GM12873 (cell line): Measurements from ENCODE around the gene THBS1.

Source experiments
- CTCF ChIP-seq: IDR thresholded peaks from 2 replicates; pipeline ENCODE4 v1.5.1; 2012; ENCODE audit warnings: low read depth, mild to moderate bottlenecking, moderate library complexity, low read length, control low read depth; ENCODE audit not compliant: insufficient read depth; ENCODE audit errors: missing control alignments

Gene THBS1

GRCh38 chr15:39593656-39594445, 13.0 kb downstream of the THBS1 start:
- TF ChIP-seq CTCF, result no peak

DNA sequence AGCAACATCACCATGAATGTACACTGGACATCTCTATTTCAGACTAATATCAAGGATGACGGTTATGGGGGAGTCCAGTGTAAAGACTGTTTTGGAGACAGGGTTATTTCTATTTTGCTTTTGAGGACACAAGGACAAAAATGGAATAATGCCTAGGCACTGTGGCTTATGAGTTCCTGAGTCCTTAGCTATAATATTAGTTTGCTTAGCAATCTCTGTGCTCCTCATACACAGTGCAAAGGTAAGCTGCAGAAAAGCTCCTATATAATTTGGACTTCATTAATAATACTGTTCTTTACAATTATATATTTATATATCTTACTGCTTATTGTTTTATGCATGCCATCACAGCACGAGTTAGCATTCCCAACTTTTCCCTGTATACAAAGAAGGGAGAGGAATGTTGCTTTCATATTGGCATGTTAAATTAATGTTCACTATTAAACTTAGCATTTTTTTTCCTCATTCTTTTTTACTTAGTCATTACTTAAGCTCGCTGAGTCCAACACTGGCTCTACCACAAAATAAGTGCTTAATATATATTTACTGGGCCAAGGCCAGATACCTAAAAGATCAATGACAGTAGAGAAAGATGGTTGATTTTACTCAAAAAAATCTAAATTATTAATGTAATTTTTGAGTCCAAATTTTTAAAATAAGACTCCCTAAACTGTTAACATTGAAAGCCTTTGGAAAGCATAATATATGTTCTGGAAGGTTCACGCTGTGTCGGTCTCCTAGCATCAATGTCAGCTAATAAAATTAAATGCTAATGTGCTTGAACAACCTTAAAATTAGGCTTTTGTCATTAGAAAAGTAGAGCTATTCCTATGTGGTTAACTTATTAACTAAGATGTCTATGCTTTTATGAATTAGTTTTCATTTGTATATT, 13.8 kb downstream of the THBS1 start:
- no peak for TF ChIP-seq CTCF

GRCh38 chr15:39595338-39596221, 14.7 kb downstream of the THBS1 start:
- TF ChIP-seq CTCF, result no peak

- no peak for TF ChIP-seq CTCF
Measured at GRCh38 chr15:39596358-39597051, 15.6 kb downstream of the THBS1 start.

DNA sequence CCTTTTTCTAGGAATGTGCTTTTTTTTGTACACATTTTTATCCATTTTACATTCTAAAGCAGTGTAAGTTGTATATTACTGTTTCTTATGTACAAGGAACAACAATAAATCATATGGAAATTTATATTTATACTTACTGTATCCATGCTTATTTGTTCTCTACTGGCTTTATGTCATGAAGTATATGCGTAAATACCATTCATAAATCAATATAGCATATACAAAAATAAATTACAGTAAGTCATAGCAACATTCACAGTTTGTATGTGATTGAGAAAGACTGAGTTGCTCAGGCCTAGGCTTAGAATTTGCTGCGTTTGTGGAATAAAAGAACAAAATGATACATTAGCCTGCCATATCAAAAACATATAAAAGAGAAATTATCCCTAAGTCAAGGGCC, 16.5 kb downstream of the THBS1 start:
- TF ChIP-seq CTCF, result no peak

- TF ChIP-seq CTCF, result no peak
Measured at GRCh38 chr15:39597751-39598185, 16.9 kb downstream of the THBS1 start.
